Measurements from ENCODE around the gene NOCT.

Gene NOCT

GRCh38 chr4:139084804-139085093 lies 69.2 kb downstream of the NOCT start:
- peaks cover 21% of the 10 kb centered on the region for H3K36me3 Mint-ChIP-seq (ENCODE audit: low read depth)
- DNase-seq (ENCODE audit: low spot score) = no peak
- H3K4me3 Mint-ChIP-seq = peak overlapping the region; percentile 91
- peak overlapping the region; percentile 83 for H3K27ac Mint-ChIP-seq
- peaks cover 37% of the 10 kb centered on the region for H3K4me1 Mint-ChIP-seq (ENCODE audit: low read depth)
- H3K27me3 Mint-ChIP-seq (ENCODE audit: low read depth) = peaks cover 3% of the 10 kb centered on the region
- no peaks in the 10 kb centered on the region for H3K9me3 Mint-ChIP-seq

- H3K27ac Mint-ChIP-seq = peak overlapping the region; percentile 83
- H3K4me3 Mint-ChIP-seq = peak overlapping the region; percentile 91
- H3K27me3 Mint-ChIP-seq (ENCODE audit: low read depth) = peaks cover 3% of the 10 kb centered on the region
- peaks cover 34% of the 10 kb centered on the region for H3K4me1 Mint-ChIP-seq (ENCODE audit: low read depth)
- no peak for DNase-seq (ENCODE audit: low spot score)
- peaks cover 18% of the 10 kb centered on the region for H3K36me3 Mint-ChIP-seq (ENCODE audit: low read depth)
- H3K9me3 Mint-ChIP-seq = no peaks in the 10 kb centered on the region
Observed at GRCh38 chr4:139085141-139085540, 69.6 kb downstream of the NOCT start.

DNA sequence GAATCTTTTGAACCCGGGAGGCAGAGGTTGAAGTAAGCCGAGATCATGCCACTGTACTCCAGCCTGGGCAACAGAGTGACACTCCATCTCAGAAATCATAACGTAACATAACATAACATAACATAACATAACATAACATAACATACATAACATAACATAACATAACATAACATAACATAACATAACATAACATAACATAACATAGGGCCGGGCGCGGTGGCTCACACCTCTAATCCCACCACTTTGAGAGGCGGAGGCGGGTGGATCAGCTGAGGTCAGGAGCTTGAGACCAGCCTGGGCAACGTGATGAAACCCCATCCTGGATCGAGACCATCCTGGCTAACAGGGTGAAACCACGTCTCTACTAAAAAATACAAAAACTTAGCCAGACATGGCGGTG lies 76.7 kb downstream of the NOCT start:
- peaks cover 3% of the 10 kb centered on the region for H3K27me3 Mint-ChIP-seq (ENCODE audit: low read depth)
- no peaks in the 10 kb centered on the region for H3K36me3 Mint-ChIP-seq (ENCODE audit: low read depth)
- H3K4me3 Mint-ChIP-seq = no peak overlapping the region
- peaks cover 4% of the 10 kb centered on the region for H3K4me1 Mint-ChIP-seq (ENCODE audit: low read depth)
- no peaks in the 10 kb centered on the region for H3K9me3 Mint-ChIP-seq
- no peak overlapping the region for H3K27ac Mint-ChIP-seq
- no peak for DNase-seq (ENCODE audit: low spot score)

Data from T-helper 2 cell treated with Interferon-gamma antibody and Interleukin-4, amounts not matched to agents 5 μg/mL and 100 μg/mL, for 36 hours (primary cell).